Measurements from ENCODE around the gene MINDY2.

Gene MINDY2

DNA sequence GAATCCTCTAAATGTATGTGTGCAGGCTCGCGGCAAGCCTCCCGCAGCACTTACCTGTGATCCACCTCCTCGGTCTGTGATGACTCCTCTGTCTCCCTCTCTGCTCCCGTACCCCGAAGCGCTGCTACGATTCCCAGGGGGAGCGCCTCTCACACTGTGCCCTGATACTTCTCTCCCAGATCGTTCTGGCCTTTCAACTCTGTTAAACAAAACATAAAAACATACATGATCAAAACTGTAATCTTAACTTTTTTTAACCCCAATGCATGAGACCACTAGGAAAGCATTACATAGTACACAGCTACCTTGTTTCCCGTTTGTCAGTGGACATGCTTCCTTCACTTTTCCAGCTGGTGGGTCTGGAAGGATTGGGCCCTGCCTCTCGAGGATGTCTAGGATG is 115.8 kb downstream of the MINDY2 start:
- no peaks in the 10 kb centered on the region for H3K27me3 ChIP-seq (replicated peaks; ENCODE audit: control insufficient read depth, insufficient read depth, low read length)
- no peak overlapping the region for H3K4me3 ChIP-seq (replicated peaks; ENCODE audit: low read depth, low read length)
- TF ChIP-seq, protein P1, sequence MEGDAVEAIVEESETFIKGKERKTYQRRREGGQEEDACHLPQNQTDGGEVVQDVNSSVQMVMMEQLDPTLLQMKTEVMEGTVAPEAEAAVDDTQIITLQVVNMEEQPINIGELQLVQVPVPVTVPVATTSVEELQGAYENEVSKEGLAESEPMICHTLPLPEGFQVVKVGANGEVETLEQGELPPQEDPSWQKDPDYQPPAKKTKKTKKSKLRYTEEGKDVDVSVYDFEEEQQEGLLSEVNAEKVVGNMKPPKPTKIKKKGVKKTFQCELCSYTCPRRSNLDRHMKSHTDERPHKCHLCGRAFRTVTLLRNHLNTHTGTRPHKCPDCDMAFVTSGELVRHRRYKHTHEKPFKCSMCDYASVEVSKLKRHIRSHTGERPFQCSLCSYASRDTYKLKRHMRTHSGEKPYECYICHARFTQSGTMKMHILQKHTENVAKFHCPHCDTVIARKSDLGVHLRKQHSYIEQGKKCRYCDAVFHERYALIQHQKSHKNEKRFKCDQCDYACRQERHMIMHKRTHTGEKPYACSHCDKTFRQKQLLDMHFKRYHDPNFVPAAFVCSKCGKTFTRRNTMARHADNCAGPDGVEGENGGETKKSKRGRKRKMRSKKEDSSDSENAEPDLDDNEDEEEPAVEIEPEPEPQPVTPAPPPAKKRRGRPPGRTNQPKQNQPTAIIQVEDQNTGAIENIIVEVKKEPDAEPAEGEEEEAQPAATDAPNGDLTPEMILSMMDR (IDR thresholded peaks at IDR 0.05; ENCODE audit: insufficient read depth, low read length, poor library complexity, severe bottlenecking): no peak
- H3K36me3 ChIP-seq (ENCODE audit: control insufficient read depth, insufficient read depth, low read length): peaks cover 19% of the 10 kb centered on the region
- DNase-seq (ENCODE audit: extremely low read depth, insufficient read length): no peak

GRCh38 chr15:58889363-58889762 is 118.3 kb downstream of the MINDY2 start:
- Histone ChIP-seq H3K4me3 (replicated peaks; ENCODE audit: low read depth, low read length) (no peak overlapping the region), H3K36me3 (ENCODE audit: control insufficient read depth, insufficient read depth, low read length) (peaks cover 15% of the 10 kb centered on the region), H3K27me3 (replicated peaks; ENCODE audit: control insufficient read depth, insufficient read depth, low read length) (no peaks in the 10 kb centered on the region)
- TF ChIP-seq, protein P1 (IDR thresholded peaks at IDR 0.05; ENCODE audit: insufficient read depth, low read length, poor library complexity, severe bottlenecking): no peak
- DNase-seq (ENCODE audit: extremely low read depth, insufficient read length): no peak

DNA sequence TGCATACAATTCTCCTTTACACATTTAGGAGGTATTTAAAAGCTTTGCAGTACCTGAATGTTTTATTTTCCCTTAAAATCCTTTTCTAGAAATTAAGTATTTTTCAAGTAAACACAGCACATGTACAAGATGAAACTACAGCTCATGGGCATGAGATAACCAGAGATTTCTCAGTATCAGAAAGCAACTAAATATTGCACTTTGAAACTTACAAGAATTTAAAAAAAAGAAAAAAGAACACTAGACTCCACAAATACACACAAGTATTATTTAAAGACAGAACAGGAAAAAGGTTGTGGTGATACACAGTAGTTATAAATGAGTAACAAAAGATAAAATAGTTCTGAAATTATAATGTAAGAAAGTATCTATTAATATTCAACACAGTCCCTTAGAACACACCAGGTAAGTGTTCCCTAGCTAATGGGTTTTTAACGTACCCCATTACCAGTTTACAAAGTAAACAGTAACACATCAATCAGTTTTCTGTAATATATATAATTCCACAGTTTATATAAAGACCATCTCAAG is 127.1 kb downstream of the MINDY2 start:
- TF ChIP-seq, protein P1 (IDR thresholded peaks at IDR 0.05; ENCODE audit: insufficient read depth, low read length, poor library complexity, severe bottlenecking): no peak
- Histone ChIP-seq H3K4me3 (replicated peaks; ENCODE audit: low read depth, low read length) (no peak overlapping the region), H3K27me3 (replicated peaks; ENCODE audit: control insufficient read depth, insufficient read depth, low read length) (no peaks in the 10 kb centered on the region), H3K36me3 (ENCODE audit: control insufficient read depth, insufficient read depth, low read length) (peaks cover 11% of the 10 kb centered on the region)
- no peak for DNase-seq (ENCODE audit: extremely low read depth, insufficient read length)

DNA sequence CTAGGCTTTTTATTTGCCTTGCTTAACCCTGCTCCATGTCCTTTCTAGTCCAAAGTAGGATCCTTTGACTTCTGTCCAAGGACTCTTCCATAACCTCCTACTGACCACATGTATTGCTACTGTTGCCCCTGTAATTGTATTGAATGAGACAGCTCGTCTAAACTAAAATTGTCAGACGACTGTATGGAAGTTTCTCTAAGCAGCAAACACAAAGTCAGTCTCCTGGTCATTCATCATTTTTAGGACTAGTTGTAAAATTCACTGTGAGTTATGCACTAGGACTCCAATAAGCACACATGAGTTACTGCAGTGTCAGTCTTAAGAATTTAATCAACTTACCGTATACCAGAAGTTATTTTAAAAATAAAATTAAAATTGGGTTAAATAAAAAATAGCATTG is 129.5 kb downstream of the MINDY2 start:
- Histone ChIP-seq H3K36me3 (ENCODE audit: control insufficient read depth, insufficient read depth, low read length) (peaks cover 11% of the 10 kb centered on the region), H3K27me3 (replicated peaks; ENCODE audit: control insufficient read depth, insufficient read depth, low read length) (no peaks in the 10 kb centered on the region), H3K4me3 (replicated peaks; ENCODE audit: low read depth, low read length) (no peak overlapping the region)
- no peak for DNase-seq (ENCODE audit: extremely low read depth, insufficient read length)
- TF ChIP-seq, protein P1 (IDR thresholded peaks at IDR 0.05; ENCODE audit: insufficient read depth, low read length, poor library complexity, severe bottlenecking): no peak

DNA sequence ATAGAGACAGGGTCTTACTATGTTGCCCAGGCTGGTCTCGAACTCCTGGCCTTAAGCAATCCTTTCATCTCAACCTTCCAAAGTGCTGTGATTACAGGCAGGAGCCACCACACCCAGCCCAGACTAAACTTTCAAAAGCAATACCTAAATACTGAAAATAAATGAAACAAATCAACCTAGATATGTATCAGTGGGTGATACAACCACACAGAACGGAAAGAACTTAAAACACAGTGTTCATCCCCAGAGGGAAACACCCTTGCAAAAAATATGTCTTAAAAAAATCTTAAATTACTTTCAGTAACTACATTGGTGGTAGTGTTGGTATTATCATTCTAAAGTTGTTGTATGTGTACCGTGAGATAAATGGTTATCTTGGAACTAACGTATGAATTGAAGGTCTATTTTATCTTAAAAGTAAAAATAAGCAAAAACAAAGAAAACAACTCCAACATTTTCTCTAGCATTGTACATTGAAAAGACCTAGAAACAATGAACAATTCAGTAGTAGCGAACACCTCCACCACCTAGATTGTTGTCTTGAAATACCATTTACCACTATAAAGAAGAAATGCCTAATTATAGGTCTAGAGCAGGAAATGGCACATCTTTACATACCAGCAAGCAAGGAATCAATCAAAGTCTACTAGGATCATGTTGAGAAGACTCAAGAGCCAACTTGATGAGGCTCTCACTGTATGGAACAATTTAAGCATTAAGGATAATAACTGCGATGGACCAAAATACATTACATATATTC is 137.6 kb downstream of the MINDY2 start:
- H3K27me3 ChIP-seq (replicated peaks; ENCODE audit: control insufficient read depth, insufficient read depth, low read length): no peaks in the 10 kb centered on the region
- peaks cover 10% of the 10 kb centered on the region for H3K36me3 ChIP-seq (ENCODE audit: control insufficient read depth, insufficient read depth, low read length)
- H3K4me3 ChIP-seq (replicated peaks; ENCODE audit: low read depth, low read length): no peak overlapping the region
- no peak for DNase-seq (ENCODE audit: extremely low read depth, insufficient read length)
- TF ChIP-seq, protein P1 (IDR thresholded peaks at IDR 0.05; ENCODE audit: insufficient read depth, low read length, poor library complexity, severe bottlenecking): no peak

All from GM06990 (cell line).